ENCODE measurements around the gene NOC2L.

The NOC2L gene

GRCh38 chr1:974293-974640 is 15.2 kb upstream of the NOC2L start:
- DNase-seq = no peak

DNA sequence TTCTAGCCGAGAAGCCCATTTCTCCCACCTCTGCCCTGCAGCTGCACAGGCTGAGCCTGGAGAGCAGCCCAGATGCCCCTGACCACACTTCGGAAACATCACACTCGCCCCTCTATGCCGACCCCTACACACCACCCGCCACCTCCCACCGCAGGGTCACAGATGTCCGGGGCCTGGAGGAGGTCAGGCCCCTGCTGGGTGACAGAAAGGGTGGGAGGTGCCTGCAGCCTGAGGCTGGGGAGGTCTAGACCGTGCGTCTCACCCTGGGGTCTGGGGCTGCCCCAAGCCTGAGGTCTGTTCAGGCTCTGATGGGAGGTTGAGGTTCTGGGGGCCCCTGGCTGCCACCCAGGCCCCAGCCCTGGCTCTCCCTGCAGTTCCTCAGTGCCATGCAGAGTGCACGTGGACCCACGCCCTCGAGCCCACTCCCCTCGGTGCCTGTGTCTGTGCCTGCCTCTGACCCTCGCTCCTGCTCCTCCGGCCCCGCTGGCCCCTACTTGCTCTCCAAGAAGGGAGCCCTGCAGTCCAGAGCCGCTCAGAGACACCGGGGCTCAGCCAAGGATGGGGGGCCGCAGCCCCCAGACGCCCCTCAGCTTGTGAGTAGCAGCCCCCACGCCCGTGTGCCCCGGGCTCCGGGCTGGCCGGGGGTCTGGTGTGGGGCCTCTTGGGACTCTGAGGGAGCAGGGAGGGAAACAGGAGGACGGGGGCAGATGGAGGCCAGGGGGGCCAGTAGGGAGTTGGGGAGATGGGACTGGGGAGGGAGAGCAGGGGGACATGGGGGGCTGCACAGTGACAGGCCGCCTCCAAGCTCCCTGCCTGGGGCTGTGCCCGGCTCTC is 14.6 kb upstream of the NOC2L start:
- no peak for DNase-seq

DNA sequence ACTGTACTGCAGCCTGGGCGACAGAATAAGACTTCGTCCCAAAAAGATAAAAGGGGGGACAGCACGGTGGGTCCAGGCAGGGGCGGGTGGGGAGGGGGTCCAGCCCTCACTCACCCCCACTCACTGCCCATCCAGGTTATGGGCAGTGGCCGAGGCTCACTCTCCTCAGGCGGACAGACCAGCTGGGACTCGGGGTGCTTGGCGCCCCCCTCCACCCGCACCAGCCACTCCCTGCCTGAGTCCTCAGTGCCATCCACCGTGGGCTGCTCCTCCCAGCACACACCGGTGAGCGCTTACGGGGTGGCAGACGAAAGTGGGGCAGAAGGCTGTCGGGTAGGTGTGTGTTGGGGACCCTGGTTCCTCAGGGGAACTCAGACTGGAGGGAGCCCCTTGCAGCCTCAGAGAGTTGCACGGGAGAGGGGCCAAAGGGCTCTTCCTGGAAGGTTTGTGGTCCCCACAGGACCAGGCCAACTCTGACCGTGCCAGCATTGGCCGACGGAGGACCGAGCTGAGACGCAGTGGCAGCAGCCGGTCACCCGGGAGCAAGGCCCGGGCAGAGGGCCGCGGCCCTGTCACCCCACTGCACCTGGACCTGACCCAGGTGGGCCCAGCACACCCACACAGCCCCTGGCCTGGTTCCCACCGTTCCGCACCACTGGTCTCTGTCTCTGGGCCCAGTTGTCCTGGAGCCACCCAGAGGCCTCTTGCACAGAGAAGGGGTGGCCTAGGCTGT is 13.8 kb upstream of the NOC2L start:
- no peak for DNase-seq

- no peak for DNase-seq
Observed at GRCh38 chr1:971751-972506, 12.9 kb upstream of the NOC2L start.

DNA sequence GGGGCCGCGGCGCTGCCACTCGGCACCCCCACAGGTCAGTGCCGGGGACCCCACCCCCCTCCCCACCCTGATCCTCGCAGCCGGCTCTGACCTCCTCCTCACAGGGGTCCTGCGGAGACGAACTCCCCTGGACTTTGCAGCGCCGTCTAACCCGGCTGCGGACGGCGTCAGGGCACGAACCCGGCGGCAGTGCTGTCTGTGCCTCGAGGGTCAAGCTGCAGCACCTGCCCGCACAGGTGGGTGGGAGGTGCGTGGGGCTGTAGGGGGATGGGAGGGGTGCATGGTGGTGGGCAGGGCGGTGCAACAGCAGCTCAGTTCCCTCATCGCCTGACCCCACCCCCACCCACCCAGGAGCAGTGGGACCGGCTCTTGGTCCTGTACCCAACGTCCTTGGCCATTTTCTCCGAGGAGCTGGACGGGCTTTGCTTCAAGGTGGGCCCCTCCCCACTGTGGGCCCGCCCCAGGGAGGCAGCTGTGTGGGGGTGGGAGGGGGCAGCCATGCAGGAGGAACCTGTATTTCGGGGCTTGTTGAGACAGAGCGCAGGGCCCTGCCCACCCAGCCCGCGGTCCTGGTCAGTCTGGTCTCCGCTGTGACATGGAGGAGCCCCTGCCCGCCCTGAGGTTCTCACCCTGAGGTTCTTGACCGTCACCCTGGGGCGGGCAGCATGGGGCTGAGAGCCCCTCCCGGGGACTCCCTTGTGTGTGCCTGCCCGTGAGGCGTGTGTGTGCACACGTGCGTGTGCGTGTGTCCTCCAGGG is 12.1 kb upstream of the NOC2L start:
- no peak for DNase-seq

GRCh38 chr1:970242-970972 is 11.4 kb upstream of the NOC2L start:
- no peak for DNase-seq

DNA sequence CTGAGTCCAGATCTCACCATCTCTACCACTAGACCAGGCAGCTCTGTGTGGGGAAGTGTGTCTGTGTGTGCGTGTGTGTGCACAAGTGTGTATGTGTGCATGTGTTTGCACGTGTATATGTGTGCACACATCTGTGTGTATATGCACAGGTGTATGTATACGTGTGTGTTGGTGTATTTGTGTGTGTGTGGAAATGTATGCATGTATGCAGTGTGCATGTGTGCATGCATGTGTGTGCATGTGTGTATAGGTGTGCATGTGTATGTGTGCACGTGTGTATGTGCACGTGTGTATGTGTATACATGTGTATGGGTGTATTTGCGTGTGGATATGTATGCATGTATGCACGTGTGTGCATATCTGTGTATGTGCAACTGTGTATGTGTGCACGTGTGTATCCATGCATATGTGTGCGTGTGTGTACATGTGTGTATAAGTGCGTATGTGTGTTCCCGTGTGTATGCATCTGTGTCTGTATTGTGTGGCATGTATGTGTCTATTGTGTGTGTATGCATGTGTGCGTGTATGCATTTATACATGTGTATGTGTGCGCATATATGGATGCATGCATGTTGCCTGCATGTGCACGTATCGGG is 10.3 kb upstream of the NOC2L start:
- DNase-seq = no peak

DNA sequence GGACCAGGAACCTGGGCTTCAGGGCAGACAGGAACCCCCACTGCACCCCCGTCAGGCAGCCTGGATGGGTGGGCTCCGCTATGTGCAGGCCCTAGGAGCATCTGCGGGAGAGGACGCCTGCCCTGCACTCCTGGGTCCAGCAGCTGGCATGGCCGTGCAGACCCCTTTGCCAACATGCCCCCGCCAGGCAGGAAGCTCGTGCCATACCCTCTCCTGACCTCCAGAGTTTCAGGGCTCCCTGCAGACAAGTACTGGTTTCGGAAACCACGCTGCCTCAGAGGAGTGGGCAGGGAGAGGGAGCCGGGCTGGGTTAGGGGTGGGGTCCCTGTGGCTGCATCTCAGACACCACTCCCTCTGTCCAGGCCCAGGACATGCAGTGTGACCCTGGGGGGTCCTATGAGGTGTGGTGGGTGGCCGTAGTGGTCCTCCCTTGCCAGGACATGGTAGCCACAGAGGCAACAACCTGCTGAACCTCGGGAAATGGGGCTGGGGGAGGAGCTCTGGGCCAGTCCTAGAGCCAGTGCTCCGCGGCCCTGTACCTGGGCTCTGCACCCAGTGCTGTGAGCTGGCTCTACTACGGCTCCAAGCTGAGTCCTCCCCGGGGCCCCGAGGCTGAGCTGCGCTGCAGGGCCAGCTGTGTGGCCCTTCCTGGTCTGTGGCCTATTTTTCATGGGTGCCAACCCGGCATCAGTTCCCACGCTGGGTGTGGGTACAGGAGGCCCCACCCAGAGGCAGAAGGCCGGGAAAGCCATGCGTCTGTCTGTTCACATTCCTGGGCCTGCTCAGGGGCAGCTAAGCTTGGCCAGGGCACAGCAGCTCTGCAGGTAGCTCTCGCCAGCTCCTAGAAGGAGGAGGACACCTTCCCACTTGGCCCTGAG is 8.6 kb upstream of the NOC2L start:
- no peak for DNase-seq

DNA sequence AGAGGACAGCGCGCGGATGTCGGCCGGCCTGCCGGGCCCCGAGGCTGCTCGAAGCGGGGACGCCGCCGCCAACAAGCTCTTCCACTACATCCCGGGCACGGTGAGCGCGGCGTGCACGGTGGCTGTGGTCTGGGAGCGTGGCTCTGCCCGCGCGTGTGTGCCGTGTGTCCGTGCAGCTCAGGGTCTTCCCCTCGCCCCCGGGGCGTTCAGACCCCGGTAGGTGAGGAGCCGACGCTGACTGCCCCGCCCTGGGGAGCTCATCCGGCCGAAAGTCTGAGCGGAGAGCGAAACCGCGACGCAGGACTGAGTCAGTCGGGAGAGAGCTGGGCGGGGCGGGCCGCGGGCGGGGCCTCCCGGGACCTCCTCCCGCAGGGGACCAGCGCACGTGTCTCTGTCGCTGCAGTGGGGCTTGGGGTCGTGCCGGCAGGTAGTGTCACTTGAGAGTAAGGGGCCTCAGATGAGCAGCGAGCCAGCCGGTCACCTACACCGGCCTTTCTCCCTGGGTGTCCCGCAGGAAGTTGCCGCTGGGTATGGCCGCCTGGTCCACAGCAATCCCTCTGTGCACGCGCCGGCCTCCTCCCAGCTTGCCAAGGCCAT is 7.7 kb upstream of the NOC2L start:
- no peak for DNase-seq

DNA sequence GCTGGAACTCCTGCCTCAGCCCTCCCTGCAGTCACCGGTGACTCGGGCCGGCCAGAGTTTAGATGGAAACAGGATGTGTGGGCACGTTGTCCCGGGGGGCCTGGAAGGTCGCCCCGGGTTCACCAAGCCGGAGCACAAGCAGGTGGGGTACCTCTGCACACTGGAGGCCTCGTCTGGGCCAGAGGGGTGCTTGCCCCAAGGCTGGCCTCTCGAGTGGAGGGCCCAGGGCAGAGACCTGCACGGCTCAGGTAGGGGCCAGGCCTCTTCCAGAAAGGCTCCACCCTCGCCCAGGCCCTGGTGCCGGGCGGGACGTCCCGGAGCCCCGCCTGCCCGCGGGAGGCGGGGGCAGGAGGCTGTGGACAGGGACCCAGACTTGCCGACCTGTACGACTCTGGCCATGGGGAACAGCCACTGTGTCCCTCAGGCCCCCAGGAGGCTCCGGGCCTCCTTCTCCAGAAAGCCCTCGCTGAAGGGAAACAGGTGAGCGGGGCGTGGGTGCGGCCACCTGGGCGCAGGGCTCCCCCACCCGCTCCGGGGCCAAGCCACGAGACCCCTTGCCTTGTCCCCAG is 7.2 kb upstream of the NOC2L start, which contains the start of gene PLEKHN1:
PLEKHN1 (plus strand) TSS at position 348 of the 569 bp plus-strand sequence; CDS start at position 398, 50 bp downstream.
- DNase-seq = no peak

- DNase-seq = no peak
Observed at GRCh38 chr1:965526-966134, 6.6 kb upstream of the NOC2L start.

DNA sequence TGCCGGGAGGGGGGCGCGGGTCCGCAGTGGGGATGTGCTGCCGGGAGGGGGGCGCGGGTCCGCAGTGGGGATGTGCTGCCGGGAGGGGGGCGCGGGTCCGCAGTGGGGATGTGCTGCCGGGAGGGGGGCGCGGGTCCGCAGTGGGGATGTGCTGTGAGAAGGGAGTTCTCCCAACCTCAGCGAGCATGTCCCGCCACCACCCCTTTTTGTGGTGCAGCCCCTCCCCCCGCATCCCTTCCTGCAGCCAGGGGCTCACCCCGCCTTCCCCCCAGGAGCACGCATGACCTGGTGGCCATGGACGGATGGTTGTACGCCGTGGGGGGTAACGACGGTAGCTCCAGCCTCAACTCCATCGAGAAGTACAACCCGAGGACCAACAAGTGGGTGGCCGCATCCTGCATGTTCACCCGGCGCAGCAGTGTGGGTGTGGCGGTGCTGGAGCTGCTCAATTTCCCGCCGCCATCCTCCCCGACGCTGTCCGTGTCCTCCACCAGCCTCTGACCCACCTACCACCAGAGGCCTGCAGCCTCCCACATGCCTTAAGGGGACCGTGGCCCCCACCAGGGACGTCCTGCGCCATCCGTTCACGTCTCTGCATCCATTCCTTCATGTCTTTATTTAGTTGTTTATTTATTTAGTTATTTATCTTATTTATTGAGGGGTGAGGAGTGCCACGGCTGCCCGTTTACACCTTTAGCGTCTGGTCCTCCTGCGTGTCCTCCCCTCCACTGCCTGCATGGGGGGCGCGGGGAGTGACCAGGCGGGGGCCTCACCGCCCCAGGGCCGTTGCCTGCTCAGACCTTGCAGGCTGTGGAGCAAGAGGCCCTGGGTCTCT is 5.9 kb upstream of the NOC2L start:
- no peak for DNase-seq

DNA sequence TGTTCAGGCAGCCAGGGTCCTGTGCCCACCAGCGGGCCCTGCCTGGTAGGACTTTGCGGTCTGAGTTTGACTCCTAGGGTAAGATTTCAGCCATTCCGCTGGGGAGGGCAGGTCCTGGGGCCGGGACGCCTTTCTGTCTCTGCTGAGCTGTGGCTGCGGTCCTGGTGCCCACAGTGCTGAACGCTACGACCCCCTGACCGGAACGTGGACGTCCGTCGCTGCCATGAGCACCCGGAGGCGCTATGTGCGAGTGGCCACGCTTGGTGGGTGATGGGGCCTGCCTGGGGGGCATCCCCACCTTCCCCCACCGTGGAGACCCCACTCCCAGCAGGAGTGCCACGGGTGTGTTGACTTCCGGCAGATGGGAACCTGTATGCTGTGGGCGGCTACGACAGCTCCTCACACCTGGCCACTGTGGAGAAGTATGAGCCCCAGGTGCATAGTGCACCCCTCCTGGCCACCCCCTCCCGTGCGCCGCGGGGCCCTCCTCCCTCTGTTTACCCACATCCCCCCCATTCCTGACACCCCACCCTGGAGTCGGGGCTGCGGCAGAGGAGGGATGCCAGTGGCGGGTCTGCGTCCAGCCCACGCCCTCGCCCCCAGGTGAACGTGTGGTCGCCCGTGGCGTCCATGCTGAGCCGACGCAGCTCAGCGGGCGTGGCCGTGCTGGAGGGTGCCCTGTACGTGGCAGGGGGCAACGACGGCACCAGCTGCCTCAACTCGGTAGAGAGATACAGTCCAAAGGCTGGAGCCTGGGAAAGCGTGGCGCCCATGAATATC is 4.9 kb upstream of the NOC2L start:
- DNase-seq = no peak

GRCh38 chr1:963301-963651 is 4.2 kb upstream of the NOC2L start:
- DNase-seq = no peak

DNA sequence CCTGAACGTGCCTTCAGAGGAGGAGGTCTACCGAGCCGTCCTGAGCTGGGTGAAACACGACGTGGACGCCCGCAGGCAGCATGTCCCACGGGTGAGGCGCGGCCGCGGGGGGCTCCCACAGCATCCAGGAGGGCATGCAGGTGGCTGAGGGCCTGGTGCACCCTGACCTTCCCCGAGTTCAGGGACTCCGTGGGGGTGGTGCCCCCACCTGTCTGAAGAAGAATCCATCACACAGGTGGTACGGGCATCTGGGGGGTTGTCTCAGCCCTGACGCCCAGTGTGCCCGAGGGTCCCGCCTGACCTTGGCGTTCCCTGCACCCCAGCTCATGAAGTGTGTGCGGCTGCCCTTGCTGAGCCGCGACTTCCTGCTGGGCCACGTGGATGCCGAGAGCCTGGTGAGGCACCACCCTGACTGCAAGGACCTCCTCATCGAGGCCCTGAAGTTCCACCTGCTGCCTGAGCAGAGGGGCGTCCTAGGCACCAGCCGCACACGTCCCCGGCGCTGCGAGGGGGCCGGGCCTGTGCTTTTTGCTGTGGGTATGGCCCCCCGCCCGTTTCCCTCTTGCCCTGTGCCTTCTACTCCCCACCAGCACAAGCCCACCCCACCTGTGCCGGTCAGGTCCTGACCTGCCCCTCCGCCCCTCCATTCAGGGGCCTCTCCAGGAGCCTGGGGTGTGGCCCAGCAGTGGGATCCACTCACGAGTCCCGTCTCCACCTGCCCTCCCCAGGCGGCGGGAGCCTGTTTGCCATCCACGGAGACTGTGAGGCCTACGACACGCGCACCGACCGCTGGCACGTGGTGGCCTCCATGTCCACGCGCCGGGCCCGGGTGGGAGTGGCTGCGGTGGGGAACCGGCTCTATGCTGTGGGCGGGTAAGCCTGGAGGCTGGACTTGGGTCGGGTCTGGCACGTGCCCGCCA is 3.6 kb upstream of the NOC2L start:
- no peak for DNase-seq

DNA sequence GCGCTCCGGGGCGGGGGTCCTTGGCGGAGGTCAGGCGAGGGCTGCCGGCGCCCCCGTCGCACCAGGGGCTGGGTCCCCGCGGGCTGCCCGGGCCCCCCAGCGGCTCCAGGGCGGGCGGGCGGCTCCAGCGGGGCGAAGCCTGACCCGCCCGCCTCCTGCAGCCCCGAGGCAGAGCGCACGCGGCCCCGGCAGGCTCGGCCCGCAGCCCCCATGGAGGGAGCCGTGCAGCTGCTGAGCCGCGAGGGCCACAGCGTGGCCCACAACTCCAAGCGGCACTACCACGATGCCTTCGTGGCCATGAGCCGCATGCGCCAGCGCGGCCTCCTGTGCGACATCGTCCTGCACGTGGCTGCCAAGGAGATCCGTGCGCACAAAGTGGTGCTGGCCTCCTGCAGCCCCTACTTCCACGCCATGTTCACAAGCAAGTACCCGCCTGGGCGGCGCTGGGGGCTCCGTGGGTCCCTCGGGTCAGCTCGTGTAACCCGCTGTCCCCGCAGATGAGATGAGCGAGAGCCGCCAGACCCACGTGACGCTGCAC is 2.1 kb upstream of the NOC2L start:
- no peak for DNase-seq
